Measurements from ENCODE around the gene TYMP.
"Not testable (repeated sequence)": the region's sequence is repeated elsewhere in the genome, so short reads cannot be mapped to it uniquely, and the experiment has no call there.

Gene TYMP

GRCh38 chr22:50546326-50547262 is 16.8 kb upstream of the TYMP start:
- DNase-seq (ENCODE audit: extremely low read depth, low read depth), result no peak
- no peak for TF ChIP-seq CTCF (IDR thresholded peaks at IDR 0.05; ENCODE audit: low read depth, low read length, missing control alignments)
- H3K4me3 ChIP-seq (replicated peaks; ENCODE audit: low read depth, low read length), result no peak overlapping the region

GRCh38 chr22:50545522-50546325 is 15.9 kb upstream of the TYMP start, which contains the start of gene KLHDC7B:
KLHDC7B (plus strand) TSS chr22:50545899; CDS start chr22:50546244, 345 bp downstream.
- no peak for DNase-seq (ENCODE audit: extremely low read depth, low read depth)
- TF ChIP-seq CTCF (IDR thresholded peaks at IDR 0.05; ENCODE audit: low read depth, low read length, missing control alignments), result no peak
- no peak within 1 kb of the TSS for H3K4me3 ChIP-seq (replicated peaks; ENCODE audit: low read depth, low read length)

GRCh38 chr22:50544746-50545253 is 15.0 kb upstream of the TYMP start:
- H3K4me3 ChIP-seq (replicated peaks; ENCODE audit: low read depth, low read length), result no peak overlapping the region
- no peak for TF ChIP-seq CTCF (IDR thresholded peaks at IDR 0.05; ENCODE audit: low read depth, low read length, missing control alignments)
- no peak for DNase-seq (ENCODE audit: extremely low read depth, low read depth)

GRCh38 chr22:50544078-50544745 is 14.4 kb upstream of the TYMP start:
- H3K4me3 ChIP-seq (replicated peaks; ENCODE audit: low read depth, low read length), result 0 out of 2 replicates have a peak overlapping the region, but pooled peaks have one; percentile 9

GRCh38 chr22:50542416-50542927 is 12.7 kb upstream of the TYMP start:
- H3K4me3 ChIP-seq (replicated peaks; ENCODE audit: low read depth, low read length), result no peak overlapping the region
- no peak for DNase-seq (ENCODE audit: extremely low read depth, low read depth)
- TF ChIP-seq CTCF (IDR thresholded peaks at IDR 0.05; ENCODE audit: low read depth, low read length, missing control alignments), result no peak

More at GRCh38 chr22:50544078-50544745, 14.4 kb upstream of the TYMP start:
- peak; percentile 60 for TF ChIP-seq CTCF (IDR thresholded peaks at IDR 0.05; ENCODE audit: low read depth, low read length, missing control alignments)
- no peak for DNase-seq (ENCODE audit: extremely low read depth, low read depth)

- not testable (repeated sequence) for H3K4me3 ChIP-seq (replicated peaks; ENCODE audit: low read depth, low read length)
- peak; percentile 65 for DNase-seq (ENCODE audit: extremely low read depth, low read depth)
These were observed 11.8 kb upstream of the TYMP start for GRCh38 chr22:50541667-50542026.

Measured in HFF-Myc (cell line).